Psoas muscle (tissue), 8 donors: ENCODE results near the gene JADE3. TPM values are rescaled to one million over a fixed set of nuclear protein-coding genes. Genes with fewer than 3 reads are reported as not detected.

ENCODE experiments used
- ATAC-seq, 4 donors: fragments of 200-7000 bp; cut with Tn5 transposase; one replicate each; pipeline ENCODE4 v1.9.1; 2020; ENCODE audit warnings: moderate library complexity in 3 of 4, mild to moderate bottlenecking in 2 of 4
- DNase-seq, 2 donors: peaks; one replicate each; pipeline ENCODE4 v3.0.0-alpha.2; 2020
- H3K27ac ChIP-seq: fragments of 200-600 bp; one replicate; pipeline ENCODE4 v1.8.0; 2022
- H3K27me3 ChIP-seq, 3 donors: fragments of 200-600 bp in 1 of 3; one replicate each; pipeline versions ENCODE4 v1.6.1 to v1.8.0; 2013 to 2022; ENCODE audit warnings: low read length in 2 of 3, mild to moderate bottlenecking in 2 of 3, moderate library complexity in 1 of 3; ENCODE audit not compliant: insufficient read depth in 3 of 3
- H3K36me3 ChIP-seq, 2 donors: fragments of 200-600 bp in 1 of 2; one replicate each; pipeline versions ENCODE4 v1.6.1 to v1.8.0; 2013 to 2022; ENCODE audit warnings: low read depth in 1 of 2, mild to moderate bottlenecking in 1 of 2, moderate library complexity in 1 of 2; ENCODE audit not compliant: insufficient read depth in 1 of 2
- H3K4me1 ChIP-seq: fragments of 200-600 bp; one replicate; pipeline ENCODE4 v1.8.0; 2022
- H3K4me3 ChIP-seq: fragments of 200-600 bp; one replicate; pipeline ENCODE4 v1.8.0; 2022; ENCODE audit warnings: mild to moderate bottlenecking
- H3K9me3 ChIP-seq: fragments of 200-600 bp; one replicate; pipeline ENCODE4 v1.8.0; 2022
- CTCF ChIP-seq: fragments of 200-600 bp; IDR thresholded peaks from one replicate; pipeline ENCODE4 v1.8.0; 2022; ENCODE audit warnings: antibody characterized with exemption
- WGBS, 3 donors: extraction: QIAGEN DNeasy Blood & Tissue Kit; methylation state at CpG; one replicate each; pipeline versions ENCODE4 v1.1.6 to v1.1.7; 2013; 5-methylcytosine and 5-hydroxymethylcytosine counted together
- intact Hi-C, 2 donors: fragments of 100-400 bp; cut with DNase I; formaldehyde crosslinking; loops; one replicate each; pipeline versions ENCODE4 v1.11.0 to v1.14.2; 2022
- polyA plus RNA-seq, 3 donors: library from polyadenylated mRNA; stranded (reverse); fragments of 200-250 nt; gene quantifications; one replicate each; pipeline ENCODE4 v1.2.3, GENCODE V29; 2013
- total RNA-seq, 4 donors: library from RNA; stranded (reverse); fragmentation: NEBNext Ultra II Directional in 2 of 4; extraction: Animal tissue kit (Norgen Biotek cat#: 25700) in 2 of 4; gene quantifications; one replicate each; pipeline versions ENCODE4 v1.2.1 to v1.2.4, GENCODE V29; 2021 to 2023
- donor health status: healthy with polysubstance abuse.
- donor health status: DM: no; HTN: no; CAD: no; lungs with moderate emphysema.
- donor health status: Bipolar disorder and iron deficiency.
- donor health status: healthy.
- donor health status: DM: yes; HTN: yes; CAD: no.
- donor health status: DM: no; HTN: no; CAD: no.
- donor health status: DM: no; HTN: no; CAD: no.
- donor health status: DM: yes; HTN: yes; CAD: no.

Gene JADE3
- total and polyA plus RNA-seq, 7 donors: 1.2 to 2.8 (median 1.8) TPM

- no peak overlapping the region for H3K4me3 ChIP-seq
- no peak for TF ChIP-seq CTCF
- no peak overlapping the region for H3K27ac ChIP-seq
- intact Hi-C loops: no loop called here
- no peaks in the 10 kb centered on the region for H3K36me3 ChIP-seq
- DNase-seq (no peak), ATAC-seq (no peak)
- no peaks in the 10 kb centered on the region for H3K9me3 ChIP-seq
- peaks cover 0 to 6% (median 0%) of the 10 kb centered on the region in 3 donors for H3K27me3 ChIP-seq
- no peaks in the 10 kb centered on the region for H3K4me1 ChIP-seq
Observed at GRCh38 chrX:46989548-46989947, 77.3 kb downstream of the JADE3 start.

- no peaks in the 10 kb centered on the region for H3K4me1 ChIP-seq
- H3K27me3 ChIP-seq: peaks cover 0 to 6% (median 0%) of the 10 kb centered on the region in 3 donors
- no peak overlapping the region for H3K4me3 ChIP-seq
- ATAC-seq (no peak), DNase-seq (no peak)
- no peak overlapping the region for H3K27ac ChIP-seq
- no peak for TF ChIP-seq CTCF
- H3K36me3 ChIP-seq: no peaks in the 10 kb centered on the region
- no peaks in the 10 kb centered on the region for H3K9me3 ChIP-seq
- WGBS, 3 donors: 33 to 56% (median 51%) methylated on average over 2 of the region's 2 CpGs
- intact Hi-C loops: no loop called here
Observed at GRCh38 chrX:46991664-46992063, 79.4 kb downstream of the JADE3 start.

GRCh38 chrX:46992070-46992469 lies 79.8 kb downstream of the JADE3 start:
- H3K4me1 ChIP-seq: no peaks in the 10 kb centered on the region
- WGBS, 3 donors: 89 to 98% (median 97%) methylated on average over 6 of the region's 6 CpGs
- no peak overlapping the region for H3K4me3 ChIP-seq
- ATAC-seq (no peak), DNase-seq (no peak)
- H3K27ac ChIP-seq: no peak overlapping the region
- peaks cover 0 to 6% (median 0%) of the 10 kb centered on the region in 3 donors for H3K27me3 ChIP-seq
- intact Hi-C loops: no loop called here
- no peak for TF ChIP-seq CTCF
- H3K9me3 ChIP-seq: no peaks in the 10 kb centered on the region
- no peaks in the 10 kb centered on the region for H3K36me3 ChIP-seq

- no peak overlapping the region for H3K27ac ChIP-seq
- TF ChIP-seq CTCF: no peak
Observed at GRCh38 chrX:46994096-46994495, 81.9 kb downstream of the JADE3 start.

GRCh38 chrX:47012131-47012530 lies 99.9 kb downstream of the JADE3 start:
- Histone ChIP-seq H3K9me3 (peaks cover 7% of the 10 kb centered on the region), H3K4me1 (no peaks in the 10 kb centered on the region), H3K36me3 (no peaks in the 10 kb centered on the region), H3K4me3 (no peak overlapping the region), H3K27ac (no peak overlapping the region), H3K27me3 (peaks cover 0 to 5% (median 0%) of the 10 kb centered on the region in 3 donors)
- ATAC-seq (no peak), DNase-seq (no peak)
- no peak for TF ChIP-seq CTCF
- intact Hi-C loops: no loop called here
- WGBS, 3 donors: 86 to 98% (median 98%) methylated on average over 4 of the region's 4 CpGs

More at GRCh38 chrX:46994096-46994495, 81.9 kb downstream of the JADE3 start:
- Histone ChIP-seq H3K4me3 (no peak overlapping the region), H3K27me3 (peaks cover 0 to 6% (median 0%) of the 10 kb centered on the region in 3 donors), H3K4me1 (no peaks in the 10 kb centered on the region), H3K36me3 (no peaks in the 10 kb centered on the region), H3K9me3 (peaks cover 7% of the 10 kb centered on the region)
- intact Hi-C loops: no loop called here
- ATAC-seq (no peak), DNase-seq (no peak)
